K562 (cell line): Measurements from ENCODE around the gene DYNLL1. TPM values are rescaled to one million over a fixed set of nuclear protein-coding genes. Genes with fewer than 3 reads are reported as not detected.

Experiments used
- AFF4 ChIP-seq: sonication (generic); formaldehyde crosslinking; IDR thresholded peaks from 2 replicates; pipeline ENCODE4 v1.8.0; 2023; ENCODE audit warnings: mild to moderate bottlenecking, missing genetic modification reagents
- CREM ChIP-seq: IDR thresholded peaks from 2 replicates; pipeline ENCODE4 v1.6.1; 2014; ENCODE audit warnings: antibody characterized with exemption, low read depth
- ETV6 ChIP-seq, 3 experiments: fragments of 150-350 bp in 1 of 3; sonication (generic) in 1 of 3; formaldehyde crosslinking in 1 of 3; IDR thresholded peaks; 2 replicates each; pipeline versions ENCODE4 v1.6.1 to v1.8.0; 2014 to 2022; ENCODE audit warnings: borderline replicate concordance in 2 of 3, low read depth in 2 of 3, antibody characterized with exemption in 1 of 3, low read length in 1 of 3, mild to moderate bottlenecking in 1 of 3, missing genetic modification reagents in 1 of 3
- GABPA ChIP-seq: fragments of 200-800 bp; sonication (Bioruptor generic); conservative IDR thresholded peaks from 2 replicates; pipeline ENCODE4 v1.6.1; 2016; ENCODE audit warnings: low read depth, missing genetic modification characterization, missing compliant biosample characterization
- ILK ChIP-seq: fragments of 450-650 bp; IDR thresholded peaks from 2 replicates; pipeline ENCODE4 v1.6.1; 2016; ENCODE audit warnings: missing genetic modification characterization, low read depth, mild to moderate bottlenecking, missing compliant biosample characterization, moderate library complexity, borderline replicate concordance
- MAZ ChIP-seq, 2 experiments: fragments of 450-650 bp in 1 of 2; sonication (generic) in 1 of 2; formaldehyde crosslinking; IDR thresholded peaks in 1 of 2; conservative IDR thresholded peaks in 1 of 2; 2 replicates each; pipeline versions ENCODE4 v1.4.0 to v1.5.0; 2020; ENCODE audit warnings: mild to moderate bottlenecking in 1 of 2, missing genetic modification reagents in 1 of 2
- MTA1 ChIP-seq: fragments of 450-650 bp; IDR thresholded peaks from 2 replicates; pipeline ENCODE4 v1.6.1; 2017; ENCODE audit warnings: borderline replicate concordance
- PRDM10 ChIP-seq: fragments of 450-650 bp; IDR thresholded peaks from 2 replicates; pipeline ENCODE4 v1.6.1; 2018; ENCODE audit not compliant: partially characterized antibody
- RB1 ChIP-seq: fragments of 450-650 bp; IDR thresholded peaks from 2 replicates; pipeline ENCODE4 v1.6.1; 2017; ENCODE audit warnings: low read depth, mild to moderate bottlenecking
- RBFOX2 ChIP-seq: fragments of 200-400 bp; formaldehyde crosslinking; IDR thresholded peaks from 2 replicates; pipeline ENCODE4 v1.6.1; 2017; ENCODE audit warnings: low read depth, mild to moderate bottlenecking, low read length, moderate library complexity
- TAL1 ChIP-seq: fragments of 450-650 bp; IDR thresholded peaks from 2 replicates; pipeline ENCODE4 v1.6.1; 2016; ENCODE audit warnings: mild to moderate bottlenecking
- TEAD2 ChIP-seq: fragments of 450-650 bp; IDR thresholded peaks from 2 replicates; pipeline ENCODE4 v1.6.1; 2016; ENCODE audit warnings: missing genetic modification characterization, control low read depth, missing compliant biosample characterization
- XRCC4 ChIP-seq: IDR thresholded peaks from one replicate; pipeline ENCODE4 v1.6.1; 2011; ENCODE audit not compliant: insufficient read depth, insufficient read length; ENCODE audit errors: extremely low read depth
- ZFX ChIP-seq: sonication (generic); formaldehyde crosslinking; IDR thresholded peaks from 2 replicates; pipeline ENCODE4 v1.8.0; 2022; ENCODE audit warnings: mild to moderate bottlenecking, missing genetic modification reagents, moderate library complexity
- ZNF398 ChIP-seq: fragments of 250-450 bp; sonication (Bioruptor Pico); IDR thresholded peaks from 2 replicates; pipeline ENCODE4 v1.8.0; 2021; ENCODE audit warnings: moderate library complexity, mild to moderate bottlenecking, inconsistent platforms
- ZNF778 ChIP-seq: fragments of 450-650 bp; formaldehyde crosslinking; IDR thresholded peaks from 2 replicates; pipeline ENCODE4 v1.4.0; 2020; ENCODE audit warnings: mild to moderate bottlenecking, moderate library complexity
- ZNF785 ChIP-seq: fragments of 250-450 bp; sonication (Bioruptor Pico); IDR thresholded peaks from 2 replicates; pipeline ENCODE4 v1.4.0; 2020; ENCODE audit warnings: mild to moderate bottlenecking
- polyA plus RNA-seq, 8 experiments: library from polyadenylated mRNA; depleted of rRNA in 4 of 8; stranded (reverse) in 5 of 8; unstranded in 3 of 8; fragments of >200 nt; fragmentation: Nextera tagmentation in 2 of 8; fragmentation: Illumina TruSeq in 1 of 8; extraction: Ambion mirVana in 2 of 8; extraction: Trizol in 1 of 8; gene quantifications; 2 replicates each; pipeline versions ENCODE4 v1.2.1 to v1.2.3, GENCODE V29; 2011 to 2014; ENCODE audit warnings: inconsistent platforms in 1 of 8, missing spikeins in 1 of 8
- total RNA-seq, 7 experiments: library from RNA; depleted of rRNA in 6 of 7; stranded (reverse); fragments of >200 nt in 6 of 7; fragmentation: Illumina TruSeq in 2 of 7; extraction: Trizol in 2 of 7; gene quantifications; 2 replicates each; pipeline versions ENCODE4 v1.2.1 to v1.2.3, GENCODE V29; 2011 to 2021; ENCODE audit warnings: low replicate concordance in 1 of 7

The DYNLL1 gene
- total and polyA plus RNA-seq, 9 of the 15 experiments (the other 6 are each of a cell fraction or from before 2014, with no cell fraction given): 303 to 1,112 (median 468) TPM

- TF ChIP-seq AFF4 (CRISPR knock-in tag) (no peak), MAZ (CRISPR knock-in tag; conservative IDR thresholded peaks at IDR 0.05 in 1 of 2, IDR thresholded peaks at IDR 0.05 in 1 of 2) (peak in 1 of 2 experiments; percentile 5; a peak in 2 of 4 replicates), TEAD2 (tag) (no peak), ZNF785 (no peak), TAL1 (peak; percentile 10; the same call in 1 of the 2 replicates), ILK (tag) (no peak), MTA1 (no peak), ZNF778 (CRISPR knock-in tag) (no peak), GABPA (tag) (peak; percentile 78), ZNF398 (no peak), ZFX (CRISPR knock-in tag) (peak; percentile 59), ETV6 (IDR thresholded peaks at IDR 0.05; ENCODE audit: borderline replicate concordance in 1 of 2, low read depth in 2 of 2, low read length in 1 of 2) (no peak), ETV6 (CRISPR knock-in tag; IDR thresholded peaks at IDR 0.05; ENCODE audit: borderline replicate concordance) (no peak), RBFOX2 (peak; percentile 61), PRDM10 (no peak), CREM (0 out of 2 replicates have a peak, but pooled peaks have one; percentile 9), RB1 (0 out of 2 replicates have a peak, but pooled peaks have one; percentile 30), XRCC4 (no peak)
Observed at GRCh38 chr12:120468821-120469449, 27.0 kb upstream of the DYNLL1 start (continued).
